Stimulated activated CD8-positive, alpha-beta memory T cell treated with anti-CD3 and anti-CD28 coated beads, Interleukin-12 subunit alpha, Interleukin-12 subunit beta, amount 100 ng/mL, for 4 hours (primary cell): ENCODE results near the gene IPO7.
"Not testable (repeated sequence)": the region's sequence is repeated elsewhere in the genome, so short reads cannot be mapped to it uniquely, and the experiment has no call there.

Experiments
- DNase-seq: peaks from one replicate; pipeline ENCODE4 v3.0.0-alpha.2; 2020; ENCODE audit warnings: low read depth

The IPO7 gene

GRCh38 chr11:9399466-9399865 is 15.0 kb downstream of the IPO7 start:
- DNase-seq: no peak

- not testable (repeated sequence) for DNase-seq
Observed at GRCh38 chr11:9401884-9402283, 17.4 kb downstream of the IPO7 start.

- DNase-seq: no peak
Observed at GRCh38 chr11:9428706-9429105, 44.3 kb downstream of the IPO7 start.

GRCh38 chr11:9438611-9439010 is 54.2 kb downstream of the IPO7 start:
- DNase-seq: no peak

GRCh38 chr11:9446230-9446629 is 61.8 kb downstream of the IPO7 start:
- no peak for DNase-seq

- DNase-seq: no peak
Observed at GRCh38 chr11:9448576-9449352, 64.3 kb downstream of the IPO7 start.

GRCh38 chr11:9452023-9452422 is 67.6 kb downstream of the IPO7 start:
- not testable (repeated sequence) for DNase-seq

GRCh38 chr11:9455722-9456121 is 71.3 kb downstream of the IPO7 start:
- DNase-seq: no peak

GRCh38 chr11:9459667-9460321 is 75.3 kb downstream of the IPO7 start:
- peak; percentile 11 for DNase-seq

GRCh38 chr11:9460322-9461062 is 76.0 kb downstream of the IPO7 start, which contains the start of gene ZNF143:
Gene ZNF143 (plus strand): TSS chr11:9461012. CDS start chr11:9471309, 10,297 bp downstream.
- peak; percentile 99 for DNase-seq

- DNase-seq: peak; percentile 68
Observed at GRCh38 chr11:9461063-9461759, 76.8 kb downstream of the IPO7 start.

- DNase-seq: no peak
Observed at GRCh38 chr11:9461760-9462134, 77.3 kb downstream of the IPO7 start.

- DNase-seq: no peak
Observed at GRCh38 chr11:9462172-9462799, 77.8 kb downstream of the IPO7 start.

GRCh38 chr11:9462806-9463537 is 78.5 kb downstream of the IPO7 start:
- no peak for DNase-seq

GRCh38 chr11:9470765-9471164 is 86.3 kb downstream of the IPO7 start:
- no peak for DNase-seq

GRCh38 chr11:9473408-9473807 is 89.0 kb downstream of the IPO7 start:
- DNase-seq: no peak

- no peak for DNase-seq
Observed at GRCh38 chr11:9479899-9480298, 95.4 kb downstream of the IPO7 start.

- DNase-seq: no peak
Observed at GRCh38 chr11:9489080-9489765, 104.8 kb downstream of the IPO7 start.

GRCh38 chr11:9490376-9490775 is 105.9 kb downstream of the IPO7 start:
- DNase-seq: no peak

GRCh38 chr11:9493492-9493891 is 109.0 kb downstream of the IPO7 start:
- DNase-seq: no peak
